ENCODE measurements around the gene TLR2. TPM values are rescaled to one million over a fixed set of nuclear protein-coding genes. Genes with fewer than 3 reads are reported as not detected.

TLR2 gene
- total RNA-seq (2021) (0.94 and 1.1 TPM in 2 replicates), Bru-seq, nascent RNA (percentile 36 among the genes with signal in this experiment), BruChase-seq, experiment 1, labeled RNA remaining after a 2-hour chase (percentile 45 among the genes with signal in this experiment), BruChase-seq, experiment 2, labeled RNA remaining after a 6-hour chase (percentile 32 among the genes with signal in this experiment)
- long read RNA-seq, partial matches to known transcripts, result 0 of 1 reads
- long read RNA-seq, other reads (novel, unspliced or antisense), result 1 of 1 reads

- Histone ChIP-seq H3K4me3 (ENCODE audit: low read depth, low read length, poor library complexity, severe bottlenecking) (peak within 1 kb of the TSS; percentile 38), H3K9me3 (ENCODE audit: low read depth, low read length, poor library complexity, severe bottlenecking) (peaks cover 16% of the 10 kb centered on the region), H3K4me1 (ENCODE audit: insufficient read depth, low read length, poor library complexity, severe bottlenecking) (peaks cover 6% of the 10 kb centered on the region), H3K36me3 (ENCODE audit: insufficient read depth, low read length, poor library complexity, severe bottlenecking) (no peaks in the 10 kb centered on the region), H3K27me3 (replicated peaks; ENCODE audit: insufficient read depth, low read depth, low read length, poor library complexity) (peaks cover 35% of the 10 kb centered on the region), H3K27ac (ENCODE audit: low read depth, low read length, poor library complexity, severe bottlenecking) (no peak within 1 kb of the TSS)
- TF ChIP-seq CTCF (conservative IDR thresholded peaks at IDR 0.05; ENCODE audit: low read depth, low read length) (no peak), EZH2 (IDR thresholded peaks at IDR 0.05; ENCODE audit: borderline replicate concordance, low read depth, low read length, poor library complexity, severe bottlenecking) (peak; percentile 76)
- intact Hi-C loops (cut with micrococcal nuclease; ENCODE audit: unreplicated experiment), result no loop called here
- ChIA-PET POLR2A (ENCODE audit: low non-redundant PET) (no interaction called here), CTCF (no interaction called here)
- DNase-seq (ENCODE audit: low spot score), result peak; percentile 14
- BruUV-seq (replicated peaks), result no TSS peak
Observed at GRCh38 chr4:153684182-153684970, at the start of gene TLR2. TLR2 (plus strand) TSS chr4:153684280; CDS start chr4:153702908, 18,628 bp downstream.

GRCh38 chr4:153634738-153635353, 49.2 kb upstream of the TLR2 start:
- peak; percentile 76 for TF ChIP-seq CTCF (conservative IDR thresholded peaks at IDR 0.05; ENCODE audit: low read depth, low read length)
- no peak for TF ChIP-seq EZH2 (IDR thresholded peaks at IDR 0.05; ENCODE audit: borderline replicate concordance, low read depth, low read length, poor library complexity, severe bottlenecking)
- Histone ChIP-seq H3K4me3 (ENCODE audit: low read depth, low read length, poor library complexity, severe bottlenecking) (no peak overlapping the region), H3K27me3 (replicated peaks; ENCODE audit: insufficient read depth, low read depth, low read length, poor library complexity) (no peaks in the 10 kb centered on the region), H3K4me1 (ENCODE audit: insufficient read depth, low read length, poor library complexity, severe bottlenecking) (no peaks in the 10 kb centered on the region), H3K36me3 (ENCODE audit: insufficient read depth, low read length, poor library complexity, severe bottlenecking) (peaks cover 25% of the 10 kb centered on the region), H3K9me3 (ENCODE audit: low read depth, low read length, poor library complexity, severe bottlenecking) (no peaks in the 10 kb centered on the region), H3K27ac (ENCODE audit: low read depth, low read length, poor library complexity, severe bottlenecking) (no peak overlapping the region)
- peak; percentile 60 for DNase-seq (ENCODE audit: low spot score)
- CTCF ChIA-PET, result interaction anchor here (0.5 to 1.7 kb wide), 3 partner anchors 43 to 156 kb away, joined by 3 to 14 read pairs (median 12); no protein-coding TSS in a partner anchor
- no TSS peak for BruUV-seq (replicated peaks)
- intact Hi-C loops (cut with micrococcal nuclease; ENCODE audit: unreplicated experiment), result loop anchor here (1.0 kb wide), 1 partner anchor 115 kb away; no protein-coding TSS in a partner anchor
- POLR2A ChIA-PET (ENCODE audit: low non-redundant PET), result no interaction called here

GRCh38 chr4:153635846-153636245, 48.2 kb upstream of the TLR2 start:
- BruUV-seq (replicated peaks), result no TSS peak
- TF ChIP-seq CTCF (conservative IDR thresholded peaks at IDR 0.05; ENCODE audit: low read depth, low read length) (no peak), EZH2 (IDR thresholded peaks at IDR 0.05; ENCODE audit: borderline replicate concordance, low read depth, low read length, poor library complexity, severe bottlenecking) (no peak)
- peaks cover 16% of the 10 kb centered on the region for H3K36me3 ChIP-seq (ENCODE audit: insufficient read depth, low read length, poor library complexity, severe bottlenecking)
- no peak overlapping the region for H3K4me3 ChIP-seq (ENCODE audit: low read depth, low read length, poor library complexity, severe bottlenecking)
- no peak for DNase-seq (ENCODE audit: low spot score)
- no peaks in the 10 kb centered on the region for H3K27me3 ChIP-seq (replicated peaks; ENCODE audit: insufficient read depth, low read depth, low read length, poor library complexity)
- intact Hi-C loops (cut with micrococcal nuclease; ENCODE audit: unreplicated experiment), result no loop called here
- no peak overlapping the region for H3K27ac ChIP-seq (ENCODE audit: low read depth, low read length, poor library complexity, severe bottlenecking)
- ChIA-PET POLR2A (ENCODE audit: low non-redundant PET) (no interaction called here), CTCF (interaction anchor here (1.7 kb wide), 1 partner anchor 115 kb away, joined by 12 read pairs; no protein-coding TSS in a partner anchor)
- no peaks in the 10 kb centered on the region for H3K4me1 ChIP-seq (ENCODE audit: insufficient read depth, low read length, poor library complexity, severe bottlenecking)
- no peaks in the 10 kb centered on the region for H3K9me3 ChIP-seq (ENCODE audit: low read depth, low read length, poor library complexity, severe bottlenecking)
